HG02884 (cell line): Measurements from ENCODE around the gene BCL7A.
"Not testable (repeated sequence)": the region's sequence is repeated elsewhere in the genome, so short reads cannot be mapped to it uniquely, and the experiment has no call there.

Experiments
- ATAC-seq: cut with Tn5 transposase; IDR thresholded peaks from one replicate; pipeline ENCODE4 v1.9.1; 2021; ENCODE audit warnings: mild to moderate bottlenecking, moderate library complexity; ENCODE audit not compliant: unreplicated experiment

The BCL7A gene

GRCh38 chr12:122090759-122091515 lies 69.3 kb downstream of the BCL7A start:
- ATAC-seq = no peak

- ATAC-seq = no peak
These were observed 71.6 kb downstream of the BCL7A start for GRCh38 chr12:122093098-122093883.

GRCh38 chr12:122094137-122094734 lies 72.6 kb downstream of the BCL7A start:
- ATAC-seq = no peak

- no peak for ATAC-seq
These were observed 73.3 kb downstream of the BCL7A start for GRCh38 chr12:122094735-122095631.

GRCh38 chr12:122096014-122096413 lies 74.3 kb downstream of the BCL7A start:
- ATAC-seq = no peak

GRCh38 chr12:122096591-122097149 lies 75.0 kb downstream of the BCL7A start:
- ATAC-seq = no peak

GRCh38 chr12:122097584-122097926 lies 75.9 kb downstream of the BCL7A start:
- ATAC-seq = no peak

- no peak for ATAC-seq
These were observed 76.5 kb downstream of the BCL7A start for GRCh38 chr12:122097927-122098756.

GRCh38 chr12:122099280-122099749 lies 77.6 kb downstream of the BCL7A start:
- ATAC-seq = no peak

- no peak for ATAC-seq
These were observed 78.2 kb downstream of the BCL7A start for GRCh38 chr12:122099856-122100255.

- ATAC-seq = no peak
These were observed 78.9 kb downstream of the BCL7A start for GRCh38 chr12:122100568-122100967.

- ATAC-seq = no peak
These were observed 80.6 kb downstream of the BCL7A start for GRCh38 chr12:122102331-122102730.

GRCh38 chr12:122104844-122105243 lies 83.2 kb downstream of the BCL7A start:
- no peak for ATAC-seq

GRCh38 chr12:122105496-122105895 lies 83.8 kb downstream of the BCL7A start:
- not testable (repeated sequence) for ATAC-seq

GRCh38 chr12:122106843-122107242 lies 85.2 kb downstream of the BCL7A start:
- ATAC-seq = no peak

- ATAC-seq = no peak
These were observed 85.6 kb downstream of the BCL7A start for GRCh38 chr12:122107261-122107660.

GRCh38 chr12:122111089-122111641 lies 89.5 kb downstream of the BCL7A start:
- no peak for ATAC-seq
